ENCODE data around the gene PCGF3. TPM values are rescaled to one million over a fixed set of nuclear protein-coding genes. Genes with fewer than 3 reads are reported as not detected.

Gene PCGF3
- total and polyA plus RNA-seq, 10 of the 15 experiments (the other 5 are each of a cell fraction or from before 2014, with no cell fraction given): 2.2 to 43.8 (median 15.9) TPM

DNA sequence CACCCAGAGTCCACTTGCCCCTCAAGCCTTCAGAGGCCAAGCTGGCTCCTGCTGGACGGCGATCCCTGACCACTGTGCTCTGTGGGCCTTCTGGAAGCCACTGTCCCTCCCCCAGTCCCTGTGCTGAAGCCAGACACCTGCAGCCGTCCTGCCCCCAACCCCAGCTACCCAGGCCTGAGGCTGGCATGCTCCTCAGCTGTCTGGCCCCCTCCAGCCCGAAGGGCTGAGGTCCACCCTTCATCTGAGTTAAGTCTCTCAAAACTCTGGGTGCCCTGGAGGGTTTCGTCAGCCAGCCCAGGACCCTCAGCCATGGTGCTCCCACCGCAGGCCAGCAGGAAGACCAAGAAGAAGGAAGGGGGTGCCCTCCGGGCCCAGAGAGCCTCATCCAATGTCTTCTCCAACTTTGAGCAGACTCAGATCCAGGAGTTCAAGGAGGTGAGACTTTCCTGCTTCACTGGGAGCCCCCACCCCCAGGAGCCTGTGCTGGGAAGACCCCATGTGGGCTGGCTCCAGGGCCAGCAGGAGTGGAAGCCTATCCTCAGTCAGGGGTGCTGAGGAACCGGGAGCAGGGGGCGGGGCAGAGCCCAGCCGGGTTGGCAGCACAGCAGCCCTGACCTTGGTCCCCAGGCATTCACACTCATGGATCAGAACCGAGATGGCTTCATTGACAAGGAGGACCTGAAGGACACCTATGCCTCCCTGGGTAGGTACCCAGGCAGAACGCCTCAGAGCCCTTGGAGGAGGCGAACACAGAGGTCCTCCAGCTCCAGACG lies 27.1 kb upstream of the PCGF3 start (continued):
- TF ChIP-seq, protein P1, sequence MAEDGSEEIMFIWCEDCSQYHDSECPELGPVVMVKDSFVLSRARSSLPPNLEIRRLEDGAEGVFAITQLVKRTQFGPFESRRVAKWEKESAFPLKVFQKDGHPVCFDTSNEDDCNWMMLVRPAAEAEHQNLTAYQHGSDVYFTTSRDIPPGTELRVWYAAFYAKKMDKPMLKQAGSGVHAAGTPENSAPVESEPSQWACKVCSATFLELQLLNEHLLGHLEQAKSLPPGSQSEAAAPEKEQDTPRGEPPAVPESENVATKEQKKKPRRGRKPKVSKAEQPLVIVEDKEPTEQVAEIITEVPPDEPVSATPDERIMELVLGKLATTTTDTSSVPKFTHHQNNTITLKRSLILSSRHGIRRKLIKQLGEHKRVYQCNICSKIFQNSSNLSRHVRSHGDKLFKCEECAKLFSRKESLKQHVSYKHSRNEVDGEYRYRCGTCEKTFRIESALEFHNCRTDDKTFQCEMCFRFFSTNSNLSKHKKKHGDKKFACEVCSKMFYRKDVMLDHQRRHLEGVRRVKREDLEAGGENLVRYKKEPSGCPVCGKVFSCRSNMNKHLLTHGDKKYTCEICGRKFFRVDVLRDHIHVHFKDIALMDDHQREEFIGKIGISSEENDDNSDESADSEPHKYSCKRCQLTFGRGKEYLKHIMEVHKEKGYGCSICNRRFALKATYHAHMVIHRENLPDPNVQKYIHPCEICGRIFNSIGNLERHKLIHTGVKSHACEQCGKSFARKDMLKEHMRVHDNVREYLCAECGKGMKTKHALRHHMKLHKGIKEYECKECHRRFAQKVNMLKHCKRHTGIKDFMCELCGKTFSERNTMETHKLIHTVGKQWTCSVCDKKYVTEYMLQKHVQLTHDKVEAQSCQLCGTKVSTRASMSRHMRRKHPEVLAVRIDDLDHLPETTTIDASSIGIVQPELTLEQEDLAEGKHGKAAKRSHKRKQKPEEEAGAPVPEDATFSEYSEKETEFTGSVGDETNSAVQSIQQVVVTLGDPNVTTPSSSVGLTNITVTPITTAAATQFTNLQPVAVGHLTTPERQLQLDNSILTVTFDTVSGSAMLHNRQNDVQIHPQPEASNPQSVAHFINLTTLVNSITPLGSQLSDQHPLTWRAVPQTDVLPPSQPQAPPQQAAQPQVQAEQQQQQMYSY (CRISPR knock-in tag; IDR thresholded peaks at IDR 0.05): no peak
- TF ChIP-seq NR2C2 (IDR thresholded peaks at IDR 0.05; ENCODE audit: borderline replicate concordance, control insufficient read depth, insufficient read length, low read depth) (no peak), TARDBP (IDR thresholded peaks at IDR 0.05; ENCODE audit: borderline replicate concordance) (no peak), PML (IDR thresholded peaks at IDR 0.05; ENCODE audit: low read length) (no peak), IKZF1 (conservative IDR thresholded peaks at IDR 0.05) (no peak), BRCA1 (IDR thresholded peaks at IDR 0.05; ENCODE audit: low read depth, low read length) (no peak), CHD4 (IDR thresholded peaks at IDR 0.05) (no peak), STAT3 (IDR thresholded peaks at IDR 0.05; ENCODE audit: low read depth, low read length) (no peak)

- WGBS (ENCODE audit: insufficient coverage, insufficient replicate concordance, low lambda C conversion rate, missing lambda C conversion rate): 84% methylated on average over 13 of the region's 13 CpGs
- in situ Hi-C loops (cut with MboI): no loop called here
- ATAC-seq (no peak), FAIRE-seq (no peak), DNase-seq (ENCODE audit: low read depth, low spot score) (no peak)
- no peaks in the 10 kb centered on the region for H3K36me3 ChIP-seq (ENCODE audit: control insufficient read depth in 2 of 2, insufficient read depth in 2 of 2, low read length in 1 of 2)
- CTCF ChIA-PET: interaction anchor here (0.8 to 2.1 kb wide), 3 partner anchors 21 to 76 kb away, joined by 3 to 5 read pairs (median 3); no protein-coding TSS in a partner anchor
- no peaks in the 10 kb centered on the region for H4K20me1 ChIP-seq (ENCODE audit: control insufficient read depth, insufficient read depth)
- H3K4me1 ChIP-seq (ENCODE audit: control insufficient read depth, insufficient read depth, low read length): peaks cover 38% of the 10 kb centered on the region
- no peaks in the 10 kb centered on the region for H3K27me3 ChIP-seq (replicated peaks in 1 of 2; ENCODE audit: control insufficient read depth in 2 of 2, insufficient read depth in 2 of 2, low read length in 1 of 2)
- RAD21 ChIA-PET (ENCODE audit: unreplicated experiment): no interaction called here
- peaks cover 15% of the 10 kb centered on the region for H3K79me2 ChIP-seq (ENCODE audit: control insufficient read depth, insufficient read depth, low read length)
- no peak overlapping the region for H3K27ac ChIP-seq (ENCODE audit: control insufficient read depth, insufficient read depth)
- H3K9ac ChIP-seq (ENCODE audit: control insufficient read depth, insufficient read depth, low read length): no peak overlapping the region
- BruUV-seq (replicated peaks): no TSS peak
- H3K4me2 ChIP-seq (ENCODE audit: control insufficient read depth, insufficient read depth): no peak overlapping the region
- no peak overlapping the region for H3K4me3 ChIP-seq
- intact Hi-C loops (cut with micrococcal nuclease; ENCODE audit: unreplicated experiment): loop anchor here (10.0 kb wide), 3 partner anchors 204 to 434 kb away; partner anchors contain the start of genes GAK and TMEM175
- no peak overlapping the region for H2AFZ ChIP-seq (ENCODE audit: control insufficient read depth, low read depth, low read length)
- no peaks in the 10 kb centered on the region for H3K9me3 ChIP-seq (replicated peaks; ENCODE audit: control insufficient read depth, insufficient read depth, low read length)
- POLR2A ChIA-PET: no interaction called here
- SMC1A ChIA-PET (ENCODE audit: uncharacterized antibody, unreplicated experiment): no interaction called here
- no peak for TF ChIP-seq ASH2L (IDR thresholded peaks at IDR 0.05; ENCODE audit: borderline replicate concordance, low read depth)
- no peak for TF ChIP-seq NFIC (IDR thresholded peaks at IDR 0.05; ENCODE audit: low read depth, low read length)
- TF ChIP-seq HDAC2 (IDR thresholded peaks at IDR 0.05): no peak
- TF ChIP-seq SMC3 (IDR thresholded peaks at IDR 0.05; ENCODE audit: borderline replicate concordance, low read length): no peak
- TF ChIP-seq FOS (IDR thresholded peaks at IDR 0.05; ENCODE audit: borderline replicate concordance, extremely low read depth, insufficient read length): no peak
- no peak for TF ChIP-seq BHLHE40 (IDR thresholded peaks at IDR 0.05; ENCODE audit: borderline replicate concordance in 1 of 2, low read depth in 2 of 2, low read length in 1 of 2)
- TF ChIP-seq SREBF1 (IDR thresholded peaks at IDR 0.05; ENCODE audit: low read length): no peak
- TF ChIP-seq STAT1 (conservative IDR thresholded peaks at IDR 0.05): no peak
- TF ChIP-seq MYB (IDR thresholded peaks at IDR 0.05; ENCODE audit: borderline replicate concordance, low read depth, low read length): no peak
- no peak for TF ChIP-seq IRF3 (IDR thresholded peaks at IDR 0.05)
- TF ChIP-seq DPF2 (IDR thresholded peaks at IDR 0.05): no peak
- TF ChIP-seq HDGF (IDR thresholded peaks at IDR 0.05): no peak
Measured at GRCh38 chr4:679104-679481, 26.5 kb upstream of the PCGF3 start.

Measured in GM12878 (cell line).